GM19240 (cell line): ENCODE measurements around the gene NEK7.
"Not testable (repeated sequence)": the region's sequence is repeated elsewhere in the genome, so short reads cannot be mapped to it uniquely, and the experiment has no call there.

Source experiments
- DNase-seq: peaks from one replicate; pipeline ENCODE4 v3.0.0; 2011; ENCODE audit warnings: low spot score; ENCODE audit not compliant: insufficient read length

The NEK7 gene

DNA sequence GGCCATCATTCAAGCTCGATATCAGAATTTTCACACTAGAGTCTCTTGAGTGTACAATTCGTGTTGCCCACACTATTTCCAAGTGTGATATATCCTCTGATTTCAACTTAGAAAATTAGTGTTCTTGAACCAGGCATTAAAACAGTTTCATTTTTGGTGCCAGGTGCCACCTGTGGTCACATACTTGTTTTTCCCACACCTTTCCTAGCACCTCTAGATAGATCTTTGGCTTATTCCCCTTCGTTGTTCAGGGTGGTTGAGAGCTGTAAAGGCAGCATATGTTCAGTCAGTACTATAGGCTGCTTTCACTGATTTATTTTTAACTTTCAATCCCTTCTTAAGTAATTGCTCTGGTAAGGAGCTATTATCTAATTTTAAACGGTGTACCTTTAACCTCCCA, 131.1 kb downstream of the NEK7 start:
- DNase-seq = no peak

DNA sequence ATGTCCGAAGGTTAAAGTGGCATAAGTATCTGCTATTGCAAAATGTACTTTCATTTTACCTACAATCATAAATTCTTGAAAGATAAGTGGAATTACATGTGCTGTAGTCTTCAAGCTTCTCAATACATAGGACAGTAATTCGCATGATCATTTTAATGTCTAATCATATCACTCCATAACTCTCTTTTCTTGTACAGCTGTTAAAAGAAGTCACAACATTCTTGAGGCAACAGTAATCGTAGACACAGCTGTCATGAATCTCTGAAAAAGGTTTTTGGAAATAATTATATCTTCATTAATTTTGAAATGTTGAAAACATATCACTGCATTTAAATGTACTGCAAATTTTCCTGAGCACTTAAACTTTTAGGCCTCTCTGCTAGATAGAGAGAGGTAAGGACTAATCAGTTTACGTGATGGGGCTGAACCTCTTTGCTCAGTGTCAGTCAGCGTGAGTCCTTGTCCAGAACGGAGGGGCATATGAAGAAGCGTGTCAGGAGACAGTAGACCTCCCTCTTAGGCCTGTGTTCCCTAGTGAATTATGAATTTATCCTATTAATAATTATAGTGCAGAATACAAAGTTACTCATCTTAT, 133.4 kb downstream of the NEK7 start:
- no peak for DNase-seq

DNA sequence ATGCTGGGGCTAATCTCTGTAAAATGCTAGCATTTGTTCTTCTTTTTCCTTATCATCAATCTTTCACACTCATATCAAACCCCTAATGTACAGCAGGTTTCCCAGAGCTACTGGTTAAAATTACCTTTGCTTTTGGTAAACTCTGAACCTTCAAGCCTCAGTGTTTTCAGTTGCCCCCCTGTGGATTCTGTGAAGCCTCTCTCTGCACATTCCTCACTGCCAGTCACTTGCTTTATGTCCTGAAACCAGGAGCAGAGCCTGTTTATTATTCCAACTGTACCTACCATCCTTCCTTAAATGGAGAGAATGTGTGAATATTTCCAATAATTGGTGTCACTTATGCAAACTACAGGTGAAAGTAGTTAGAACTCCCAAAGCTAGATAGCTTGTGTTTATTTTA, 134.2 kb downstream of the NEK7 start:
- no peak for DNase-seq

DNA sequence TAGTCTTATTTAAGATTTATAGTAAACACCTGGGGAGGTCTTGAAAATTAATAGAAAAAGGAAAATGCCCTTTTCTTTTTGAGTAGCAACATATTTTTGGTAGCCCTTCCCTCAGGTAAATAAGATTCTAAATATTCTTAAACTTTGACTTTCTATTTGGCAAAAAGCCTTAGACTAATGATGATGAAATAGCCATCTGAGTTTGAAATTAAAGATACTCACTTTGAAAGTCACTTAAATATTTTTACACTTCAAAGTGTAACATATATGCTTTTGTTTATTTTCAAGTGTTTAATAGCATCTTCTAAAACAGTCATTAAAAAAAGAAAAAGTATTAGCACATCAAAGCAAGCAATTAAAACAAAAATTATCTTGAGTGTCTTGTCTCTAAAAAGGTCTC, 135.1 kb downstream of the NEK7 start:
- DNase-seq = no peak

DNA sequence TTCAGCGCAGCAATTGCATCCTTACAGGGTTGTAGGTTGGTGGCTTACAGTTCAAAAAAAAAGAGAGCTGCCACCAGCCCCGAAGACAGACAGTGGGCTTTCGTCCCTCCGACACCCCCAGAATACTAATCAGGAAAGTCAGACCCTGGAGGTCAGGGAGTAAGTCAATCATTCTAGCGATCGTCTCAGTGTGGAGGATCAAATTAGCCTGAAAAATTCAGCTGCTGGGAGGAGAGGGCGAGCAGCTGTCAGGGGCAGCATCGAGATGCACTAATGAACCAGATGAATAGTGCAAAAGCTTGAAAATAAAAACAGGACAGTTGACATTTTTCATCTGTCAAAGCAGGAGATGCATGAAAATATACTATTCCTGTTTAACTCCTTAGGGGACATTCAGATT, 138.4 kb downstream of the NEK7 start:
- no peak for DNase-seq

GRCh38 chr1:198295971-198296370, 139.2 kb downstream of the NEK7 start:
- DNase-seq = no peak

GRCh38 chr1:198297281-198297680, 140.5 kb downstream of the NEK7 start:
- DNase-seq = no peak

DNA sequence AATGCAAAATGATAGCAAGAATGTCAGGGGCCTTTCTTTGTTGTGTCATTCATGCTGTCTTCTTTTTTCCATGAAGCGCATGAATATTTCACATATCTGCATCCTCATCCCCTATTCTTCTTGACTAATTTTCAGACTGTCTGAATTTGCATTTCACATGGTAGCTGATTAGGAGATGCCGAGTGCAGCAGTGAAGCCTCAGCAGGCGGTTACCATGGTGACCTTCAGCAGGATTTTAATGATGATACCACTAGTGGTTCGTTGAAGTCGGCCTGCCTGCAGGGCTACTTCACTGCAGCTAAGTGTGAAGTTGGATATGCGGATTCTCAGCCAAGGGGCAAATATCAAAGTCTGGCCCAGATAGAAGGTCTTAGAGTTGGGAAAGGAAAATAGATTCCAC, 141.8 kb downstream of the NEK7 start:
- DNase-seq = no peak

DNA sequence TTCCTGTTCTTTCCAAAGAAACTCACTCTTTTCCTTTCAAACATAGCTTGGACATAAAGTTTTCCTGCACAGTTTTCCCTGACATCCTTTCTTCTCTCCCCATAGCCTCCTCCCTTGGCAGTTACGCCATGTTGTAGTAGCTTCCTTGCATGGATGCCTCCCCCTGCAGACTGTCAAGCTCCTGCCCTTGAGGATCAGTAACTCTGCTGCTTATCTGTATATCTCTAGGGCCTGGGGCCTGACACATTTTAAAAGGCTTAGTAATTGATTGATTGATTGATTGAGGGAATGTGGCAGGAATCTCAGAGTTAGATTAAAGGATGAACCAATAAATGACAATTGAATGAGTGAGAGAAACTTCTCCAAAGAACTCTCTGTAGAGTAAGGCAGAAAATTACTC, 143.7 kb downstream of the NEK7 start:
- no peak for DNase-seq

DNA sequence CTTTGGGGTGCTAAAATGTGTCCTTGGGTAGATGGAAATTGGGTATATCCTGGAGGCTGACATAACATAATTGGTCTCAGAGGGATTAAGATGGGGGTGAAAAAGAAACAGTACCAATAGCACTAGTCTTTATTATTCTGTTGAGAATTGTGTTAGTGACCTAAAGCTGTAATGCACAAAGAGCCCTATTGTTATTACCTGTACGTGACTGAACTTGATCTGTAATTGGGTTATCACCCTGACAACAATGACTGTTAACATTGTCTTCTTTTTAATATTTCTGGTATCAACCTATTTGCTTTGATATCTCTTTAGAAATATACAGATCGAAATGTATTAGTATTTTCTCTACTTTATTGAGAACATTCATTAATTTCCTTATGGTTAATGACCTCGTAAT, 147.6 kb downstream of the NEK7 start:
- no peak for DNase-seq

- DNase-seq = not testable (repeated sequence)
These were observed 158.0 kb downstream of the NEK7 start for GRCh38 chr1:198314817-198315216.

DNA sequence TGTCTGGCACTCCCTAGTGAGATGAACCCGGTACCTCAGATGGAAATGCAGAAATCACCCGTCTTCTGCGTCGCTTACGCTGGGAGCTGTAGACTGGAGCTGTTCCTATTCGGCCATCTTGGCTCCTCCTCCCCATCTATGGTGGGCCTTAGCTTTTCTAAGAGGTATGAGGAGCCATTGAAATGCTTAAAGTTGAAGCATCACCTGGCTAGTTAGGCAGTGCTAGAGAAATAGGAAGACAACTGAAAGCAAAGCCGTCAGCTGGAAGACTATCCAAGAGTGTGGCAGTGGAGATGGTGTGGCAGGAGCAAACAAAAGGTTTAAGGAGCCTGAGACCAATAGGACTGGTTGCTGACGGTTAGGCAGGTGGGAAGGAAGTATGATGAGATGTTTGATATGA, 158.5 kb downstream of the NEK7 start:
- DNase-seq = not testable (repeated sequence)

GRCh38 chr1:198316546-198317100, 159.8 kb downstream of the NEK7 start:
- DNase-seq = no peak

DNA sequence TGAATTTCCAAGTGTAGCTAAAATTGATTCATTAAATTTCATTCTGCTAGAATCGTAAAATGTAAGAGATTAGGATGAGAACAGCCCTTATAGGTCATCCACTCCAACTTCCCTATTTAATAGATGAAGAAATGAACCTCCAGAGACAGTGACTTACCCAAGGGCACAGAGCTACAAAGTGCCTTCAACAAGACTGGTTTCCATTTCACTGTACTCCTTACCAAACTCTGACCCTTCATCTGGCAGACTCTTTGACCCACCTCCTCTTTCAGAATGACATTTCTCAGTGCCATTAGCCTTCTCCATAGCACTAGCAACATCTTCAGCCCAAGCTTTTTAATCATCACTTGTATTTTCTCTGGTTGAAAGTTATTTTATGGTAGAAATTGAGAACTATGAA, 161.3 kb downstream of the NEK7 start:
- no peak for DNase-seq

- no peak for DNase-seq
These were observed 164.0 kb downstream of the NEK7 start for GRCh38 chr1:198320759-198321158.

- no peak for DNase-seq
These were observed 169.4 kb downstream of the NEK7 start for GRCh38 chr1:198326232-198326631.

DNA sequence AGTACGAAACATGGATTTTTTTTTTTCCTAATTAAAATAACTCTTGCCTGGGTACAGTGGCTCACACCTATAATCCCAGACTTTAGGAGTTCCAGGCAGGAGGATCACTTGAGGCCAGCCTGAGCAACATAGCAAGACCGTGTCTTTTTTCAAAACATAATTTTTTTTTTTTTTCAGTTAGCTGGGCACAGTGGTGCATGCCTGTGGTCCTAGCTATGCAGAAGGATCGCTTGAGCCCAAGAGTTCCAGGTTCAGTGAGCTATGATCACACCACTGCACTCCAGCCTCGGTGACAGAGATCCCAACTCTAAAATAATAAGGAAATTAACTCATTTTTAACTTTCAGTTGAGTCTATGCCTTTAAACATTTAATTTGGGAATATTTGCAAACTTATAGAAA, 170.1 kb downstream of the NEK7 start:
- DNase-seq = no peak

DNA sequence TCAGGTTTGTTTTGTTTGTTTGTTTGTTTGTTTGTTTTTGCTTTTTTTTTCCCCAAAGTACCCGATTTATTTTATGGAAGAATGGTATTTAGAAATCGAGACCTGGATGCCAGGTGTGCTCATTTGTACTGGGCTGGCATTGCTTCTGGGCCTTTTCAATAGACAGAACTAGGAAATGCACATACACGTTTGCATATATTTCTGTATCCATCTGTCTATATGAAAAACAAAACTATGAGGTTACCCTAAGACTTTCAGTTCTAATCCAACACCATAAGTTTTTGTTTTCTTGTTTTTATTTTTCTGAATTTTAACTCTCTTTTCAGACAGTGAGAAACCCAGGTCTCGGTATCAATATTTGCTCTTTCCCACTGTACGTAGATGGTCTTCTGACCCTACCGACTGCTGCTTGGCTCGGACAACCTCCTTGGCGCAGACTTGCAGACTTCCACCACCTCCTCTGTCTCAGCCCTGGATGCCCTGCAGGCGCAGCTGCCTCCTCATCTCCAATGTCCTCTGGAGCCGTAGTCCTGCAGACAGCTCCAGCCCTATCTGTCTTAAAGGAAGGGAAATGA, 171.7 kb downstream of the NEK7 start:
- DNase-seq = no peak

DNA sequence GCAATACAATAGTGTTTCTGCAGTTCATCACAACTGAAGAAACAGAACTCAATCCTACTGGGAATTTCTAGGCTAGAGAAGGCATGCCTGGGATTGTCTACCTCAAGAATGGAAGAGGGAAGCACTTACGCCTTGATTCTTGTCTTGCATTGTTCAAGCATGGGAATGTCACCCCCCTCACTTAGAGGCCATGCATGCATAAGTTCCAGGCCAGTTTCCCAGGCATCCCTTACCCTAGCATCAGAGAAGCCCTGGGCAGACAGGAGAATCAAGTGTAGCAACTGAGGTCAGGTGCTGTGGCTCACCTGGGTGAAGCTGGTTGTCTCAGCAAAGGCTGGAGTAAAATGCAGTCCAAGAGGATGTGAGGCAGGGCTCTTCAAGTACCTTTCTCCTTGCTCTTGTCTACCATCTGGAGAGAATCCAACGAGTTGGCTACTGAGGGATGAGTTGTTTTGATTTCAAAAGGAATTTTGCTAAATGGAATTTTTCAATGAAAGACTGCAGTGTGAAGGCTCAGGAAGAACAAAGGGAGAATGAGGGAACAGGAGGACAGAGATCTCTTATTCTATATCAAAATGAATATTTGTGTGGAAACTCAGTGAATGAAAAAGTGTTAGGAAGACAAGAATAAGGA, 174.3 kb downstream of the NEK7 start:
- no peak for DNase-seq

DNA sequence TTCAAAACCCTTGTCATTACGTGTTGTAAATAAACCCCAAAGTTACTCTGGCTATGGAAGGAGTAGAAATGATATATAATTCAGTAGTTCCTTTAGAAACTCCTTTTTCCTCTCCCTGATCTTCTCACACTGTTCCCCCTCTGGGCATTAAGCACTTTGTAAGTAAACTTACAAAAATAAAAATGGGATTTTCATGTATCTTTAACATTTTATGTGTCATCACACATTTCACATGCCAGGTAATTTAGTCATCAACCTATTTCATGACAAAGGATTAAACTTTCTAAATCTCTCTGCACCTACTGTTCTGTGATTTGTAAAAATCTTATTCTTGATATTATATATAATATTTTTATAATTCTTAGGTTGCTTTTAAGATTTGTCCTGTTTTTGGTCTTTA, 176.9 kb downstream of the NEK7 start:
- no peak for DNase-seq

DNA sequence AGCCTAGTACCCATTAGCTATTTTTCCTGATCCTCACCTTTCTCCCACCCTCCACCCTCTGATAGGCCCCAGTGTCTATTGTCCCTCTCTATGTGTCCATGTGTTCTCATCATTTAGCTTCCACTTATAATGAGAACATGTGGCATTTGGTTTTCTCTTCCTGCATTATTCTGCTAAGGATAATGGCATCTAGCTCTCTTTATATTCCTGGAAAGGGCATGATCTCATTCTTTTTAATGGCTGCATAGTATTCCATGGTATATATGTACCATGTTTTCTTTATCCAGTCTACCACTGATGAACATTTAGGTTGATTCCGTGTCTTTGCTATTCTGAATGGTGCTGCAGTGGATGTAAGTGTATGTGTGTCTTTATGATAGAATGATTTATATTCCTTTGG, 178.9 kb downstream of the NEK7 start:
- no peak for DNase-seq

DNA sequence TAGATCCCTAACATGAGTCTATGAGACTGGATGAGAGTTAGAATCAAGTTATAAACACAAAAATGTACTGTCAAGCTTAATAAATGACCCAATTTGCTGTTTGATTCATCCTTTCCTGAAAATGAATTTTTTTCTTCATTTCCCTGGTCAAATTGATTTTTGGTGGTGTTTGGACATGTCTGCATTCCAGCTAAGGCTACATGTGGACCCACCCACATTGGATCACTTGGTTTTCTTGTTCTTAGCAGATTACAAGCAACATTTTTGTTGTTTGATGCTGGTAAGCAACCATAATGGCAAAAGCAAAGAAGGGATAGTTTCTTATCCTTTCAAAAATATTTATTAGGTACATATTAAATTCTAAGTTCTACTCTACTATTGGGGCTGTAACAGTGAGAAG, 181.1 kb downstream of the NEK7 start:
- no peak for DNase-seq

GRCh38 chr1:198340139-198340538, 183.3 kb downstream of the NEK7 start:
- no peak for DNase-seq
